Sigmoid colon (tissue), 7 donors: ENCODE results near the gene CD200R1. TPM values are rescaled to one million over a fixed set of nuclear protein-coding genes. Genes with fewer than 3 reads are reported as not detected.

Source experiments
- DNase-seq: peaks from one replicate; pipeline ENCODE4 v3.0.0-alpha.2; 2019
- H3K27ac ChIP-seq, 4 donors: fragments of 200-600 bp; sonication (generic); one replicate each; pipeline ENCODE4 v1.5.1; 2016 to 2019; ENCODE audit warnings: mild to moderate bottlenecking in 1 of 4
- H3K27me3 ChIP-seq, 3 donors: fragments of 200-600 bp; sonication (generic); one replicate each; pipeline ENCODE4 v1.5.1; 2019; ENCODE audit warnings: mild to moderate bottlenecking in 1 of 3
- H3K36me3 ChIP-seq, 4 donors: fragments of 200-600 bp; sonication (generic); one replicate each; pipeline ENCODE4 v1.5.1; 2016 to 2019
- H3K4me1 ChIP-seq, 4 donors: fragments of 200-600 bp; sonication (generic); one replicate each; pipeline ENCODE4 v1.5.1; 2017 to 2019
- H3K4me3 ChIP-seq, 4 donors: fragments of 200-600 bp; sonication (generic); one replicate each; pipeline ENCODE4 v1.5.1; 2017 to 2019; ENCODE audit warnings: mild to moderate bottlenecking in 2 of 4, moderate library complexity in 1 of 4
- H3K9me3 ChIP-seq, 4 donors: fragments of 200-600 bp in 3 of 4; sonication (generic) in 3 of 4; one replicate each; pipeline versions ENCODE4 v1.5.1 to v1.6.1; 2013 to 2019
- CTCF ChIP-seq, 4 experiments: fragments of 450-650 bp in 3 of 4; fragments of 200-600 bp in 1 of 4; IDR thresholded peaks; one replicate each; pipeline ENCODE4 v1.5.1; 2016 to 2019; ENCODE audit warnings: antibody characterized with exemption in 4 of 4, mild to moderate bottlenecking in 3 of 4, moderate library complexity in 2 of 4
- EP300 ChIP-seq, 4 donors: sonication (generic); formaldehyde crosslinking; IDR thresholded peaks; one replicate each; pipeline ENCODE4 v1.6.1; 2017; ENCODE audit warnings: antibody characterized with exemption in 4 of 4
- POLR2A ChIP-seq, 2 donors: fragments of 450-650 bp; IDR thresholded peaks; one replicate each; pipeline ENCODE4 v1.6.1; 2016; ENCODE audit warnings: antibody characterized with exemption in 2 of 2, mild to moderate bottlenecking in 2 of 2, moderate library complexity in 2 of 2
- POLR2AphosphoS5 ChIP-seq, 4 donors: sonication (generic); formaldehyde crosslinking; IDR thresholded peaks; one replicate each; pipeline ENCODE4 v1.6.1; 2017; ENCODE audit warnings: antibody characterized with exemption in 4 of 4
- WGBS, 2 donors: extraction: QIAGEN DNeasy Blood & Tissue Kit; methylation state at CpG; one replicate each; pipeline ENCODE4 v1.1.7; 2013; 5-methylcytosine and 5-hydroxymethylcytosine counted together
- intact Hi-C: fragments of 100-400 bp; cut with DNase I; formaldehyde crosslinking; loops from one replicate; pipeline ENCODE4 v1.15.1; 2023
- polyA plus RNA-seq, 3 donors: library from polyadenylated mRNA; stranded (reverse); fragments of 200-250 nt; gene quantifications; one replicate each; pipeline ENCODE4 v1.2.3, GENCODE V29; 2013
- total RNA-seq, 4 donors: library from RNA; depleted of rRNA; stranded (reverse); fragments of >200 nt; gene quantifications; one replicate each; pipeline ENCODE4 v1.1.0, GENCODE V29; 2016
- donor health status: healthy with polysubstance abuse.
- donor health status: Bipolar disorder and iron deficiency.
- donor health status: healthy.

CD200R1 gene
- total and polyA plus RNA-seq, 7 donors, result 0.60 to 5.0 (median 1.1) TPM; not detected in 1

GRCh38 chr3:112908252-112908651 lies 66.7 kb downstream of the CD200R1 start:
- H3K27ac ChIP-seq, result no peak overlapping the region
- H3K27me3 ChIP-seq, result no peaks in the 10 kb centered on the region
- TF ChIP-seq EP300 (IDR thresholded peaks at IDR 0.05) (no peak), POLR2A (IDR thresholded peaks at IDR 0.05) (no peak), CTCF (IDR thresholded peaks at IDR 0.05) (no peak), POLR2AphosphoS5 (IDR thresholded peaks at IDR 0.05) (no peak)
- H3K9me3 ChIP-seq, result peaks cover 0 to 2% (median 0%) of the 10 kb centered on the region in 4 donors
- no peaks in the 10 kb centered on the region for H3K4me1 ChIP-seq
- H3K4me3 ChIP-seq, result no peak overlapping the region
- DNase-seq, result no peak
- intact Hi-C loops, result no loop called here
- H3K36me3 ChIP-seq, result no peaks in the 10 kb centered on the region

- no peak for TF ChIP-seq POLR2A (IDR thresholded peaks at IDR 0.05)
- no peak for TF ChIP-seq POLR2AphosphoS5 (IDR thresholded peaks at IDR 0.05)
- no peak for TF ChIP-seq EP300 (IDR thresholded peaks at IDR 0.05)
- TF ChIP-seq CTCF (IDR thresholded peaks at IDR 0.05), result no peak
- H3K27me3 ChIP-seq, result no peaks in the 10 kb centered on the region
- 76 to 88% methylated on average over 8 of the region's 8 CpGs for WGBS, 2 donors
- H3K27ac ChIP-seq, result no peak overlapping the region
- no peaks in the 10 kb centered on the region for H3K36me3 ChIP-seq
- DNase-seq, result no peak
- H3K4me1 ChIP-seq, result no peaks in the 10 kb centered on the region
- intact Hi-C loops, result no loop called here
- peaks cover 0 to 2% (median 0%) of the 10 kb centered on the region in 4 donors for H3K9me3 ChIP-seq
- no peak overlapping the region for H3K4me3 ChIP-seq
Measured at GRCh38 chr3:112904786-112905185, 70.1 kb downstream of the CD200R1 start.

GRCh38 chr3:112900113-112900512 lies 74.8 kb downstream of the CD200R1 start:
- H3K4me1 ChIP-seq, result no peaks in the 10 kb centered on the region
- intact Hi-C loops, result no loop called here
- DNase-seq, result no peak
- no peak for TF ChIP-seq EP300 (IDR thresholded peaks at IDR 0.05)
- H3K36me3 ChIP-seq, result no peaks in the 10 kb centered on the region
- no peak overlapping the region for H3K27ac ChIP-seq
- WGBS, 2 donors, result 86 to 88% methylated on average over 3 of the region's 3 CpGs
- peaks cover 0 to 2% (median 0%) of the 10 kb centered on the region in 4 donors for H3K9me3 ChIP-seq
- no peaks in the 10 kb centered on the region for H3K27me3 ChIP-seq
- no peak overlapping the region for H3K4me3 ChIP-seq

- intact Hi-C loops, result no loop called here
Measured at GRCh38 chr3:112897791-112898190, 77.1 kb downstream of the CD200R1 start.

GRCh38 chr3:112894258-112894657 lies 80.6 kb downstream of the CD200R1 start:
- no peak for DNase-seq
- intact Hi-C loops, result no loop called here
- H3K27ac ChIP-seq, result no peak overlapping the region
- TF ChIP-seq POLR2A (IDR thresholded peaks at IDR 0.05), result no peak
- TF ChIP-seq CTCF (IDR thresholded peaks at IDR 0.05), result no peak
- TF ChIP-seq EP300 (IDR thresholded peaks at IDR 0.05), result no peak
- TF ChIP-seq POLR2AphosphoS5 (IDR thresholded peaks at IDR 0.05), result no peak
- no peaks in the 10 kb centered on the region for H3K36me3 ChIP-seq
- no peak overlapping the region for H3K4me3 ChIP-seq
- no peaks in the 10 kb centered on the region for H3K27me3 ChIP-seq
- 74 to 78% methylated on average over 5 of the region's 5 CpGs for WGBS, 2 donors
- H3K9me3 ChIP-seq, result no peaks in the 10 kb centered on the region
- H3K4me1 ChIP-seq, result no peaks in the 10 kb centered on the region

More at GRCh38 chr3:112897791-112898190, 77.1 kb downstream of the CD200R1 start:
- Histone ChIP-seq H3K9me3 (no peaks in the 10 kb centered on the region), H3K36me3 (no peaks in the 10 kb centered on the region), H3K27me3 (no peaks in the 10 kb centered on the region), H3K27ac (no peak overlapping the region), H3K4me1 (no peaks in the 10 kb centered on the region), H3K4me3 (no peak overlapping the region)
- 85 to 92% methylated on average over 1 of the region's 1 CpG for WGBS, 2 donors
- TF ChIP-seq CTCF (IDR thresholded peaks at IDR 0.05) (no peak), POLR2A (IDR thresholded peaks at IDR 0.05) (no peak), POLR2AphosphoS5 (IDR thresholded peaks at IDR 0.05) (no peak), EP300 (IDR thresholded peaks at IDR 0.05) (no peak)
- no peak for DNase-seq
